Panc1 (cell line): ENCODE data around the gene GABRG3. TPM values are rescaled to one million over a fixed set of nuclear protein-coding genes. Genes with fewer than 3 reads are reported as not detected.

Source experiments
- ATAC-seq: fragments of 200-7000 bp; cut with Tn5 transposase; 2 replicates; pipeline ENCODE4 v1.9.1; 2020; ENCODE audit warnings: mild to moderate bottlenecking, moderate library complexity
- BruUV-seq: library from RNA; stranded (reverse); fragments of 400-500 nt; replicated peaks from 2 replicates; lab custom pipeline; 2021; lab: Mats Ljungman, UMichigan
- CTCF ChIA-PET: fragments of 300-600 bp; sonication (Branson Sonifier 250); formaldehyde crosslinking; loops from one replicate; lab custom pipeline; 2022; ENCODE audit warnings: antibody characterized with exemption; lab: Charles Lee
- POLR2A ChIA-PET: fragments of 300-600 bp; sonication (Branson Sonifier 250); formaldehyde crosslinking; loops from one replicate; lab custom pipeline; 2022; ENCODE audit warnings: antibody characterized with exemption; lab: Charles Lee
- DNase-seq: peaks from one replicate; pipeline ENCODE4 v3.0.0-alpha.2; 2010; ENCODE audit warnings: low read depth, low spot score
- H3K27ac ChIP-seq: 2 replicates; pipeline ENCODE4 v1.5.1; 2011; ENCODE audit warnings: mild to moderate bottlenecking, low read length, inconsistent platforms
- H3K27me3 ChIP-seq: fragments of 200-500 bp; sonication (Bioruptor generic); 2 replicates; pipeline ENCODE4 v1.6.0; 2014; ENCODE audit warnings: low read length, inconsistent platforms; ENCODE audit not compliant: control insufficient read depth, insufficient read depth
- H3K36me3 ChIP-seq: fragments of 200-500 bp; sonication (Bioruptor generic); 2 replicates; pipeline ENCODE4 v1.5.1; 2014; ENCODE audit warnings: inconsistent platforms, mild to moderate bottlenecking, low read length, moderate library complexity; ENCODE audit not compliant: control insufficient read depth, insufficient read depth
- H3K4me1 ChIP-seq: 2 replicates; pipeline ENCODE4 v1.5.1; 2011; ENCODE audit warnings: inconsistent platforms, mild to moderate bottlenecking, low read length, moderate library complexity; ENCODE audit not compliant: control insufficient read depth, insufficient read depth
- H3K4me3 ChIP-seq, 2 experiments: 2 replicates each; pipeline ENCODE4 v1.5.1; 2011 to 2012; ENCODE audit warnings: low read depth in 2 of 2, low read length in 2 of 2, mild to moderate bottlenecking in 2 of 2, inconsistent platforms in 1 of 2, moderate library complexity in 1 of 2
- H3K9me3 ChIP-seq: fragments of 200-500 bp; sonication (Bioruptor generic); 2 replicates; pipeline ENCODE4 v1.5.1; 2014; ENCODE audit warnings: low read depth, mild to moderate bottlenecking, inconsistent platforms, low read length, moderate library complexity; ENCODE audit not compliant: control insufficient read depth, insufficient read depth
- POLR2AphosphoS5 ChIP-seq: IDR thresholded peaks from 2 replicates; pipeline ENCODE4 v1.6.1; 2012; ENCODE audit warnings: mild to moderate bottlenecking, low read depth, low read length, moderate library complexity
- SIN3A ChIP-seq: IDR thresholded peaks from 2 replicates; pipeline ENCODE4 v1.6.1; 2012; ENCODE audit warnings: low read depth, mild to moderate bottlenecking, low read length, moderate library complexity, borderline replicate concordance; ENCODE audit not compliant: insufficient read depth
- TCF7L2 ChIP-seq: IDR thresholded peaks from 2 replicates; pipeline ENCODE4 v1.6.1; 2011; ENCODE audit warnings: mild to moderate bottlenecking, low read depth, low read length, inconsistent platforms
- in situ Hi-C: cut with HindIII; loops from 2 replicates; pipeline ENCODE4 v1.10.0; 2016; ENCODE audit warnings: low sequenced_read_pairs, low pct_unique_long_range_greater_than_20kb
- intact Hi-C: fragments of 100-400 bp; cut with micrococcal nuclease; formaldehyde crosslinking; loops from one replicate; pipeline ENCODE4 v1.10.0; 2022; ENCODE audit not compliant: unreplicated experiment
- total RNA-seq: library from RNA; stranded (reverse); gene quantifications from one replicate; pipeline ENCODE4 v1.2.1, GENCODE V29; 2021; ENCODE audit not compliant: unreplicated experiment
- TF ChIP-seq, protein P1 (sequence below): fragments of 450-650 bp; IDR thresholded peaks from 2 replicates; pipeline ENCODE4 v1.5.1; 2017; ENCODE audit warnings: mild to moderate bottlenecking
- TF ChIP-seq, protein P2 (sequence below), 2 experiments: IDR thresholded peaks; 2 replicates each; pipeline ENCODE4 v1.6.1; 2011 to 2012; ENCODE audit warnings: low read depth in 2 of 2, control low read depth in 1 of 2, low read length in 1 of 2, mild to moderate bottlenecking in 1 of 2, moderate library complexity in 1 of 2; ENCODE audit not compliant: insufficient read depth in 1 of 2

The GABRG3 gene
- total RNA-seq, 1 experiment from 2014 or later: not detected

DNA sequence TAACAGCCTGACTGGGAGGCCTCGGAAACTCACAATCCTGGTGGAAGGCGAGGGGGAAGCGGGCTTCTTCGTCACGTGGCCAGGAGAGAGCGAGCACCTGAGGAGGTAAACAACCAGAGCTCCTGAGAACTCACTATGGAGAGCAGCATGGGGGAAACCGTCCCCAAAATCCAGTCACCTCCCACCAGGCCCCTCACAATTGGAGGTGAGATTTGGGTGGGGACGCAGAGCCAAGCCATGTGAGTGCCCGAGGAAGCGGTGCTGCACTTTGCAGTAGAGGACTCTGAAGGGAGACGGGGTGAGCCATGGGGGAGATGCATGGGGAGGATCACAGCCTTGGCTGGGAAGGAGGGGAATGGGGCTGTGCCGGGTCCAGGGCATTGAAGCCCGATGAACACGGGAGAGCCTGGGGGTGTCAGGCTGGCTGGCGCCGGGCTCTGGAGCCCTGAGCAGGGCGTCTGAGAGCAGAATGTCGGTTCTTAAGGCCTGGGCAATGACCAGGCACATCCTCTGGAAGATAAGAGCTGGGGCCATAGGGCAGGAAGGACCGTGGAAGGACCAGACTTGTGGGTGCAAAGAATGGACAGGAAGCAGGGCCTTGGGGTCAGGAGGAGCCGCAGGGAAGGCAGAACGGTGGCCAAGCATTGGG is 117.7 kb downstream of the GABRG3 start:
- no peaks in the 10 kb centered on the region for H3K9me3 ChIP-seq
- intact Hi-C loops: no loop called here
- H3K27me3 ChIP-seq: no peaks in the 10 kb centered on the region
- no peak overlapping the region for H3K4me3 ChIP-seq
- CTCF ChIA-PET: no interaction called here
- BruUV-seq: no TSS peak
- H3K27ac ChIP-seq: no peak overlapping the region
- ATAC-seq (no peak), DNase-seq (no peak)
- no peaks in the 10 kb centered on the region for H3K4me1 ChIP-seq
- POLR2A ChIA-PET: no interaction called here
- in situ Hi-C loops: no loop called here
- TF ChIP-seq, protein P1, sequence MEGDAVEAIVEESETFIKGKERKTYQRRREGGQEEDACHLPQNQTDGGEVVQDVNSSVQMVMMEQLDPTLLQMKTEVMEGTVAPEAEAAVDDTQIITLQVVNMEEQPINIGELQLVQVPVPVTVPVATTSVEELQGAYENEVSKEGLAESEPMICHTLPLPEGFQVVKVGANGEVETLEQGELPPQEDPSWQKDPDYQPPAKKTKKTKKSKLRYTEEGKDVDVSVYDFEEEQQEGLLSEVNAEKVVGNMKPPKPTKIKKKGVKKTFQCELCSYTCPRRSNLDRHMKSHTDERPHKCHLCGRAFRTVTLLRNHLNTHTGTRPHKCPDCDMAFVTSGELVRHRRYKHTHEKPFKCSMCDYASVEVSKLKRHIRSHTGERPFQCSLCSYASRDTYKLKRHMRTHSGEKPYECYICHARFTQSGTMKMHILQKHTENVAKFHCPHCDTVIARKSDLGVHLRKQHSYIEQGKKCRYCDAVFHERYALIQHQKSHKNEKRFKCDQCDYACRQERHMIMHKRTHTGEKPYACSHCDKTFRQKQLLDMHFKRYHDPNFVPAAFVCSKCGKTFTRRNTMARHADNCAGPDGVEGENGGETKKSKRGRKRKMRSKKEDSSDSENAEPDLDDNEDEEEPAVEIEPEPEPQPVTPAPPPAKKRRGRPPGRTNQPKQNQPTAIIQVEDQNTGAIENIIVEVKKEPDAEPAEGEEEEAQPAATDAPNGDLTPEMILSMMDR: no peak
- TF ChIP-seq SIN3A (no peak), TCF7L2 (no peak), POLR2AphosphoS5 (no peak)
- TF ChIP-seq, protein P2, sequence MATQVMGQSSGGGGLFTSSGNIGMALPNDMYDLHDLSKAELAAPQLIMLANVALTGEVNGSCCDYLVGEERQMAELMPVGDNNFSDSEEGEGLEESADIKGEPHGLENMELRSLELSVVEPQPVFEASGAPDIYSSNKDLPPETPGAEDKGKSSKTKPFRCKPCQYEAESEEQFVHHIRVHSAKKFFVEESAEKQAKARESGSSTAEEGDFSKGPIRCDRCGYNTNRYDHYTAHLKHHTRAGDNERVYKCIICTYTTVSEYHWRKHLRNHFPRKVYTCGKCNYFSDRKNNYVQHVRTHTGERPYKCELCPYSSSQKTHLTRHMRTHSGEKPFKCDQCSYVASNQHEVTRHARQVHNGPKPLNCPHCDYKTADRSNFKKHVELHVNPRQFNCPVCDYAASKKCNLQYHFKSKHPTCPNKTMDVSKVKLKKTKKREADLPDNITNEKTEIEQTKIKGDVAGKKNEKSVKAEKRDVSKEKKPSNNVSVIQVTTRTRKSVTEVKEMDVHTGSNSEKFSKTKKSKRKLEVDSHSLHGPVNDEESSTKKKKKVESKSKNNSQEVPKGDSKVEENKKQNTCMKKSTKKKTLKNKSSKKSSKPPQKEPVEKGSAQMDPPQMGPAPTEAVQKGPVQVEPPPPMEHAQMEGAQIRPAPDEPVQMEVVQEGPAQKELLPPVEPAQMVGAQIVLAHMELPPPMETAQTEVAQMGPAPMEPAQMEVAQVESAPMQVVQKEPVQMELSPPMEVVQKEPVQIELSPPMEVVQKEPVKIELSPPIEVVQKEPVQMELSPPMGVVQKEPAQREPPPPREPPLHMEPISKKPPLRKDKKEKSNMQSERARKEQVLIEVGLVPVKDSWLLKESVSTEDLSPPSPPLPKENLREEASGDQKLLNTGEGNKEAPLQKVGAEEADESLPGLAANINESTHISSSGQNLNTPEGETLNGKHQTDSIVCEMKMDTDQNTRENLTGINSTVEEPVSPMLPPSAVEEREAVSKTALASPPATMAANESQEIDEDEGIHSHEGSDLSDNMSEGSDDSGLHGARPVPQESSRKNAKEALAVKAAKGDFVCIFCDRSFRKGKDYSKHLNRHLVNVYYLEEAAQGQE (IDR thresholded peaks at IDR 0.05; ENCODE audit: insufficient read depth in 1 of 2, low read depth in 2 of 2, low read length in 1 of 2): no peak
- H3K36me3 ChIP-seq: no peaks in the 10 kb centered on the region

DNA sequence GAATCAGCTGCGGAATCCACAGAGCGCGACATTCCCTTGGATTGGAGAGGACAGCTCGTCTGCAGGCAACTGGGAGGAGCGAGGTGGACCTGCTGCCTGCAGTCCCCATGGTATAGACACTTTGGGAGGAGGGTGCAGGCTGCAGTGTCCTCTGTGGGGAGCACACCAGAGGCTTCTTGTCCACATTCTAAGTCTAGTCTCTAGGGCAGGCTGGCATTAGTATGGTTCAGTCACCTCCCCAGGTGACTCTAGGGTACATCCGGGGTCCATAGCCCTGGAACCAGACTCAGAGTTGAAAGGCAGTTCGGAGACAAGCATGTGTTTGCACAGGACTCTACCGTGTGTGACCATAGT is 118.2 kb downstream of the GABRG3 start:
- no TSS peak for BruUV-seq
- in situ Hi-C loops: no loop called here
- TF ChIP-seq POLR2AphosphoS5: no peak
- TF ChIP-seq, protein P2 (IDR thresholded peaks at IDR 0.05; ENCODE audit: insufficient read depth in 1 of 2, low read depth in 2 of 2, low read length in 1 of 2): no peak
- TF ChIP-seq, protein P1: no peak
- no peak for TF ChIP-seq SIN3A
- TF ChIP-seq TCF7L2: no peak
- DNase-seq (no peak), ATAC-seq (no peak)
- ChIA-PET CTCF (no interaction called here), POLR2A (no interaction called here)
- Histone ChIP-seq H3K4me1 (no peaks in the 10 kb centered on the region), H3K27me3 (no peaks in the 10 kb centered on the region), H3K36me3 (no peaks in the 10 kb centered on the region), H3K27ac (no peak overlapping the region), H3K9me3 (no peaks in the 10 kb centered on the region), H3K4me3 (no peak overlapping the region)
- intact Hi-C loops: no loop called here
